ENCODE data around the gene SLIT3.

SLIT3 gene

DNA sequence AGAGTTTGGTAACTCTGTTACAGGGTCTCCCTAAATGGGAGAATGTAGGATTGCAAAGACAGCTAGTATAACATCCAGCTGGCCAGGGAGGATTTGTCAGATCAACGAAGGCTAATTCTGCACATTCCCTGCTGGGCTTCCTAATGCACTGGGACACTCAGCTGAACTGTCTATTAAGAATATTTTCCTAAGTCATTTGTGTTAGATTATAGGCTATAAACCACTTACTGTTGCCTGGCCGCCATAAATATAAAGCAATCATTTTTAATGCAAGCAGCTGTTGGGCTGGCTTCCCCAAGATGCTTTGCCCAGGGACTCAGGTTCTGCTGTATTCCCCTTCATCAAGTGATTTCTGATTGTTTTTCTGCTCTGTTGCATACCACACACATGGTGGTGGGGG lies 35.3 kb upstream of the SLIT3 start:
- no peaks in the 10 kb centered on the region for H3K79me2 ChIP-seq (ENCODE audit: insufficient read depth, low read length)
- H3K36me3 ChIP-seq (ENCODE audit: insufficient read depth, low read length): no peaks in the 10 kb centered on the region
- H3K9me3 ChIP-seq (ENCODE audit: insufficient read depth, low read depth, low read length): no peaks in the 10 kb centered on the region
- TF ChIP-seq, protein P1, sequence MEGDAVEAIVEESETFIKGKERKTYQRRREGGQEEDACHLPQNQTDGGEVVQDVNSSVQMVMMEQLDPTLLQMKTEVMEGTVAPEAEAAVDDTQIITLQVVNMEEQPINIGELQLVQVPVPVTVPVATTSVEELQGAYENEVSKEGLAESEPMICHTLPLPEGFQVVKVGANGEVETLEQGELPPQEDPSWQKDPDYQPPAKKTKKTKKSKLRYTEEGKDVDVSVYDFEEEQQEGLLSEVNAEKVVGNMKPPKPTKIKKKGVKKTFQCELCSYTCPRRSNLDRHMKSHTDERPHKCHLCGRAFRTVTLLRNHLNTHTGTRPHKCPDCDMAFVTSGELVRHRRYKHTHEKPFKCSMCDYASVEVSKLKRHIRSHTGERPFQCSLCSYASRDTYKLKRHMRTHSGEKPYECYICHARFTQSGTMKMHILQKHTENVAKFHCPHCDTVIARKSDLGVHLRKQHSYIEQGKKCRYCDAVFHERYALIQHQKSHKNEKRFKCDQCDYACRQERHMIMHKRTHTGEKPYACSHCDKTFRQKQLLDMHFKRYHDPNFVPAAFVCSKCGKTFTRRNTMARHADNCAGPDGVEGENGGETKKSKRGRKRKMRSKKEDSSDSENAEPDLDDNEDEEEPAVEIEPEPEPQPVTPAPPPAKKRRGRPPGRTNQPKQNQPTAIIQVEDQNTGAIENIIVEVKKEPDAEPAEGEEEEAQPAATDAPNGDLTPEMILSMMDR (conservative IDR thresholded peaks at IDR 0.05; ENCODE audit: low read length): no peak
- no peak for TF ChIP-seq EZH2phosphoT487 (IDR thresholded peaks at IDR 0.05; ENCODE audit: borderline replicate concordance)
- no peak overlapping the region for H2AFZ ChIP-seq (ENCODE audit: low read length)
- H3K9ac ChIP-seq (ENCODE audit: low read depth, low read length, poor library complexity, severe bottlenecking): no peak overlapping the region
- H3K4me3 ChIP-seq (ENCODE audit: low read length, poor library complexity, severe bottlenecking): no peak overlapping the region
- no peaks in the 10 kb centered on the region for H3F3A ChIP-seq (ENCODE audit: low read depth)
- H4K20me1 ChIP-seq (ENCODE audit: insufficient read depth, low read length, poor library complexity, severe bottlenecking): no peaks in the 10 kb centered on the region
- no peaks in the 10 kb centered on the region for H3K27me3 ChIP-seq (ENCODE audit: insufficient read depth, low read length, poor library complexity, severe bottlenecking)
- H3K9me2 ChIP-seq (replicated peaks; ENCODE audit: low read depth, low read length): no peaks in the 10 kb centered on the region
- H3K4me2 ChIP-seq (ENCODE audit: low read depth, low read length, poor library complexity, severe bottlenecking): no peak overlapping the region
- no peaks in the 10 kb centered on the region for H3K4me1 ChIP-seq (ENCODE audit: insufficient read depth, low read length, poor library complexity, severe bottlenecking)

DNA sequence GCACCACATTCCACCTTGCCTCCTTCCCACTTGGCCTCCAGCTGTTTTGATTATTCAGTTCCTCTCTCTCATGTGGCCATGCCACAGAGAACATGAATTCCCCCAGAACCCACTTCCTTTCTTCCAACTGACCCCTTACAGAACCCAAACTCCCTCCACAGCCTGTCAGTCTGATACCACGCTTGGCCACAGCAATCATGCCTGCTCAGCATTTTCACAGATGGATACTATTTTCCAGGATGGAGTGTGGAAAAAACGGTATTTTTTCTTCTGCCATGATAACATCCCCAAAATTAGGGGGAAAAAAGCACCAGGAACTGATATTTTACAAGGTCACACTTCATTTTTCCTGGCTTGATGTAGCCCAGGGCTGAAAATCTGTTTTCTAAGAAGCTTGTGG lies 34.9 kb upstream of the SLIT3 start:
- H3K79me2 ChIP-seq (ENCODE audit: insufficient read depth, low read length): no peaks in the 10 kb centered on the region
- no peak overlapping the region for H3K9ac ChIP-seq (ENCODE audit: low read depth, low read length, poor library complexity, severe bottlenecking)
- no peaks in the 10 kb centered on the region for H3K9me3 ChIP-seq (ENCODE audit: insufficient read depth, low read depth, low read length)
- H3K4me1 ChIP-seq (ENCODE audit: insufficient read depth, low read length, poor library complexity, severe bottlenecking): no peaks in the 10 kb centered on the region
- H2AFZ ChIP-seq (ENCODE audit: low read length): no peak overlapping the region
- H4K20me1 ChIP-seq (ENCODE audit: insufficient read depth, low read length, poor library complexity, severe bottlenecking): no peaks in the 10 kb centered on the region
- TF ChIP-seq EZH2phosphoT487 (IDR thresholded peaks at IDR 0.05; ENCODE audit: borderline replicate concordance): no peak
- TF ChIP-seq, protein P1 (conservative IDR thresholded peaks at IDR 0.05; ENCODE audit: low read length): no peak
- no peaks in the 10 kb centered on the region for H3K27me3 ChIP-seq (ENCODE audit: insufficient read depth, low read length, poor library complexity, severe bottlenecking)
- no peaks in the 10 kb centered on the region for H3K9me2 ChIP-seq (replicated peaks; ENCODE audit: low read depth, low read length)
- no peak overlapping the region for H3K4me2 ChIP-seq (ENCODE audit: low read depth, low read length, poor library complexity, severe bottlenecking)
- H3K36me3 ChIP-seq (ENCODE audit: insufficient read depth, low read length): no peaks in the 10 kb centered on the region
- H3K4me3 ChIP-seq (ENCODE audit: low read length, poor library complexity, severe bottlenecking): no peak overlapping the region
- H3F3A ChIP-seq (ENCODE audit: low read depth): no peaks in the 10 kb centered on the region

DNA sequence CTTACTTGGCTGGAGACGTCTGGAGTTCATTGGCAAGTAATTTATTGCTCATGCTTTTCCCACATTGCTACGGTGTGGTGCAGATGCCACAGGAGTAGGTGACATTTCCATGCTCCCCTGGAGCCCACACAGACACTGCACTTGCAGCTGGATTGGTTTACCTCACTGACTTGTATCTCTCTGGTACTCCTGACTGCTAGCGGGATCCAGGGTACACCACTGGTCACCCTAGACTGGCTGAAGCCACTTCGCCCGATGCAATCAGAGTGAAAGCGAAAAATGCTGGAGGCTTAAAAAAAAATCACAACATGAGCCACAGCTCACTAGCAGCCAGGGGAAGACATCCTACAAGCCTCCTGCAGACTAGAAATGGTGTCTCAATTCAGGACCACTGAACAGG lies 32.6 kb upstream of the SLIT3 start:
- no peaks in the 10 kb centered on the region for H3F3A ChIP-seq (ENCODE audit: low read depth)
- H3K27me3 ChIP-seq (ENCODE audit: insufficient read depth, low read length, poor library complexity, severe bottlenecking): no peaks in the 10 kb centered on the region
- H2AFZ ChIP-seq (ENCODE audit: low read length): no peak overlapping the region
- H4K20me1 ChIP-seq (ENCODE audit: insufficient read depth, low read length, poor library complexity, severe bottlenecking): no peaks in the 10 kb centered on the region
- H3K4me1 ChIP-seq (ENCODE audit: insufficient read depth, low read length, poor library complexity, severe bottlenecking): no peaks in the 10 kb centered on the region
- no peaks in the 10 kb centered on the region for H3K9me2 ChIP-seq (replicated peaks; ENCODE audit: low read depth, low read length)
- TF ChIP-seq, protein P1 (conservative IDR thresholded peaks at IDR 0.05; ENCODE audit: low read length): no peak
- TF ChIP-seq EZH2phosphoT487 (IDR thresholded peaks at IDR 0.05; ENCODE audit: borderline replicate concordance): no peak
- no peak overlapping the region for H3K9ac ChIP-seq (ENCODE audit: low read depth, low read length, poor library complexity, severe bottlenecking)
- no peak overlapping the region for H3K4me2 ChIP-seq (ENCODE audit: low read depth, low read length, poor library complexity, severe bottlenecking)
- H3K79me2 ChIP-seq (ENCODE audit: insufficient read depth, low read length): no peaks in the 10 kb centered on the region
- no peak overlapping the region for H3K4me3 ChIP-seq (ENCODE audit: low read length, poor library complexity, severe bottlenecking)
- H3K9me3 ChIP-seq (ENCODE audit: insufficient read depth, low read depth, low read length): no peaks in the 10 kb centered on the region
- no peaks in the 10 kb centered on the region for H3K36me3 ChIP-seq (ENCODE audit: insufficient read depth, low read length)

Data from Loucy (cell line).